GM12864 (cell line): ENCODE results near the gene RNF145.

Experiments used
- DNase-seq: peaks from one replicate; pipeline ENCODE4 v3.0.0-alpha.2; 2011; ENCODE audit warnings: low read depth
- H3K4me3 ChIP-seq: 2 replicates; pipeline ENCODE4 v1.5.1; 2011; ENCODE audit warnings: mild to moderate bottlenecking, low read depth, low read length, control low read depth
- CTCF ChIP-seq: IDR thresholded peaks from 2 replicates; pipeline ENCODE4 v1.5.1; 2011; ENCODE audit warnings: low read depth, mild to moderate bottlenecking, moderate library complexity, low read length, control low read depth, inconsistent platforms; ENCODE audit errors: missing control alignments

Gene RNF145

GRCh38 chr5:159209438-159210209 lies at the start of gene RNF145:
RNF145 (minus strand) TSS chr5:159209553; CDS start chr5:159203617, 5,936 bp downstream.
- peak within 1 kb of the TSS; percentile 95 for H3K4me3 ChIP-seq
- DNase-seq = peak; percentile 84
- TF ChIP-seq CTCF = no peak

GRCh38 chr5:159258361-159258760 lies 49.0 kb upstream of the RNF145 start:
- no peak overlapping the region for H3K4me3 ChIP-seq
- DNase-seq = no peak

GRCh38 chr5:159257629-159258283 lies 48.4 kb upstream of the RNF145 start:
- TF ChIP-seq CTCF = no peak
- DNase-seq = no peak

More at GRCh38 chr5:159258361-159258760, 49.0 kb upstream of the RNF145 start:
- no peak for TF ChIP-seq CTCF

GRCh38 chr5:159257007-159257406 lies 47.7 kb upstream of the RNF145 start:
- H3K4me3 ChIP-seq = no peak overlapping the region
- DNase-seq = no peak
- no peak for TF ChIP-seq CTCF

More at GRCh38 chr5:159257629-159258283, 48.4 kb upstream of the RNF145 start:
- no peak overlapping the region for H3K4me3 ChIP-seq

GRCh38 chr5:159252195-159252594 lies 42.8 kb upstream of the RNF145 start:
- no peak overlapping the region for H3K4me3 ChIP-seq
- TF ChIP-seq CTCF = no peak
- DNase-seq = no peak

GRCh38 chr5:159249158-159249557 lies 39.8 kb upstream of the RNF145 start:
- no peak for DNase-seq
- no peak overlapping the region for H3K4me3 ChIP-seq
- no peak for TF ChIP-seq CTCF
